ENCODE measurements around the gene MUC12. TPM values are rescaled to one million over a fixed set of nuclear protein-coding genes. Genes with fewer than 3 reads are reported as not detected.

The MUC12 gene
- total RNA-seq, 1 donor from 2014 or later: not detected

- Histone ChIP-seq H3K4me1 (ENCODE audit: control insufficient read depth in 3 of 3, insufficient read depth in 3 of 3, low read length in 3 of 3) (no peaks in the 10 kb centered on the region), H3K9ac (ENCODE audit: low read depth in 1 of 3, low read length in 3 of 3) (no peak overlapping the region), H3K36me3 (ENCODE audit: control insufficient read depth in 3 of 3, insufficient read depth in 3 of 3, low read length in 3 of 3) (no peaks in the 10 kb centered on the region), H3K4me3 (ENCODE audit: low read length in 3 of 3) (no peak overlapping the region), H3K27ac (ENCODE audit: low read depth, low read length) (no peak overlapping the region), H3K9me3 (ENCODE audit: control insufficient read depth in 3 of 3, low read length in 3 of 3) (peaks cover 0 to 13% (median 6%) of the 10 kb centered on the region in 3 donors), H3K27me3 (ENCODE audit: control insufficient read depth in 3 of 3, insufficient read depth in 3 of 3, low read length in 3 of 3) (peaks cover 27 to 56% (median 33%) of the 10 kb centered on the region in 3 donors)
Measured at GRCh38 chr7:100957832-100958421, 11.4 kb upstream of the MUC12 start.

- Histone ChIP-seq H3K4me1 (ENCODE audit: control insufficient read depth in 3 of 3, insufficient read depth in 3 of 3, low read length in 3 of 3) (no peaks in the 10 kb centered on the region), H3K36me3 (ENCODE audit: control insufficient read depth in 3 of 3, insufficient read depth in 3 of 3, low read length in 3 of 3) (no peaks in the 10 kb centered on the region), H3K9ac (ENCODE audit: low read depth in 1 of 3, low read length in 3 of 3) (no peak overlapping the region), H3K27me3 (ENCODE audit: control insufficient read depth in 3 of 3, insufficient read depth in 3 of 3, low read length in 3 of 3) (peaks cover 43 to 71% (median 50%) of the 10 kb centered on the region in 3 donors), H3K9me3 (ENCODE audit: control insufficient read depth in 3 of 3, low read length in 3 of 3) (peaks cover 0 to 13% (median 6%) of the 10 kb centered on the region in 3 donors), H3K27ac (ENCODE audit: low read depth, low read length) (no peak overlapping the region), H3K4me3 (ENCODE audit: low read length in 3 of 3) (no peak overlapping the region)
Measured at GRCh38 chr7:100959894-100960293, 9.5 kb upstream of the MUC12 start.

GRCh38 chr7:100962537-100962936, 6.8 kb upstream of the MUC12 start:
- no peak overlapping the region for H3K4me3 ChIP-seq (ENCODE audit: low read length in 3 of 3)
- no peak overlapping the region for H3K9ac ChIP-seq (ENCODE audit: low read depth in 1 of 3, low read length in 3 of 3)
- peaks cover 62 to 86% (median 75%) of the 10 kb centered on the region in 3 donors for H3K27me3 ChIP-seq (ENCODE audit: control insufficient read depth in 3 of 3, insufficient read depth in 3 of 3, low read length in 3 of 3)
- H3K36me3 ChIP-seq (ENCODE audit: control insufficient read depth in 3 of 3, insufficient read depth in 3 of 3, low read length in 3 of 3): no peaks in the 10 kb centered on the region
- no peak overlapping the region for H3K27ac ChIP-seq (ENCODE audit: low read depth, low read length)
- peaks cover 2 to 15% (median 13%) of the 10 kb centered on the region in 3 donors for H3K4me1 ChIP-seq (ENCODE audit: control insufficient read depth in 3 of 3, insufficient read depth in 3 of 3, low read length in 3 of 3)
- peaks cover 0 to 9% (median 6%) of the 10 kb centered on the region in 3 donors for H3K9me3 ChIP-seq (ENCODE audit: control insufficient read depth in 3 of 3, low read length in 3 of 3)

GRCh38 chr7:100963386-100963785, 6.0 kb upstream of the MUC12 start:
- Histone ChIP-seq H3K4me3 (ENCODE audit: low read length in 3 of 3) (no peak overlapping the region), H3K9ac (ENCODE audit: low read depth in 1 of 3, low read length in 3 of 3) (no peak overlapping the region), H3K36me3 (ENCODE audit: control insufficient read depth in 3 of 3, insufficient read depth in 3 of 3, low read length in 3 of 3) (no peaks in the 10 kb centered on the region), H3K9me3 (ENCODE audit: control insufficient read depth in 3 of 3, low read length in 3 of 3) (peaks cover 0 to under 1% (median 0%) of the 10 kb centered on the region in 3 donors), H3K27ac (ENCODE audit: low read depth, low read length) (no peak overlapping the region), H3K27me3 (ENCODE audit: control insufficient read depth in 3 of 3, insufficient read depth in 3 of 3, low read length in 3 of 3) (peaks cover 67 to 85% (median 80%) of the 10 kb centered on the region in 3 donors), H3K4me1 (ENCODE audit: control insufficient read depth in 3 of 3, insufficient read depth in 3 of 3, low read length in 3 of 3) (peaks cover 2 to 15% (median 13%) of the 10 kb centered on the region in 3 donors)

- no peak overlapping the region for H3K9ac ChIP-seq (ENCODE audit: low read depth in 1 of 3, low read length in 3 of 3)
- H3K36me3 ChIP-seq (ENCODE audit: control insufficient read depth in 3 of 3, insufficient read depth in 3 of 3, low read length in 3 of 3): no peaks in the 10 kb centered on the region
- H3K27ac ChIP-seq (ENCODE audit: low read depth, low read length): no peak overlapping the region
- peaks cover 69 to 85% (median 80%) of the 10 kb centered on the region in 3 donors for H3K27me3 ChIP-seq (ENCODE audit: control insufficient read depth in 3 of 3, insufficient read depth in 3 of 3, low read length in 3 of 3)
- no peak overlapping the region for H3K4me3 ChIP-seq (ENCODE audit: low read length in 3 of 3)
- peaks cover 2 to 15% (median 13%) of the 10 kb centered on the region in 3 donors for H3K4me1 ChIP-seq (ENCODE audit: control insufficient read depth in 3 of 3, insufficient read depth in 3 of 3, low read length in 3 of 3)
- H3K9me3 ChIP-seq (ENCODE audit: control insufficient read depth in 3 of 3, low read length in 3 of 3): no peaks in the 10 kb centered on the region
Measured at GRCh38 chr7:100963874-100964273, 5.5 kb upstream of the MUC12 start.

GRCh38 chr7:100964630-100965029, 4.7 kb upstream of the MUC12 start:
- H3K27ac ChIP-seq (ENCODE audit: low read depth, low read length): no peak overlapping the region
- no peaks in the 10 kb centered on the region for H3K36me3 ChIP-seq (ENCODE audit: control insufficient read depth in 3 of 3, insufficient read depth in 3 of 3, low read length in 3 of 3)
- H3K27me3 ChIP-seq (ENCODE audit: control insufficient read depth in 3 of 3, insufficient read depth in 3 of 3, low read length in 3 of 3): peaks cover 73 to 85% (median 81%) of the 10 kb centered on the region in 3 donors
- no peak overlapping the region for H3K9ac ChIP-seq (ENCODE audit: low read depth in 1 of 3, low read length in 3 of 3)
- no peak overlapping the region for H3K4me3 ChIP-seq (ENCODE audit: low read length in 3 of 3)
- H3K4me1 ChIP-seq (ENCODE audit: control insufficient read depth in 3 of 3, insufficient read depth in 3 of 3, low read length in 3 of 3): peaks cover 2 to 15% (median 13%) of the 10 kb centered on the region in 3 donors
- no peaks in the 10 kb centered on the region for H3K9me3 ChIP-seq (ENCODE audit: control insufficient read depth in 3 of 3, low read length in 3 of 3)

GRCh38 chr7:100965045-100965722, 4.2 kb upstream of the MUC12 start:
- Histone ChIP-seq H3K36me3 (ENCODE audit: control insufficient read depth in 3 of 3, insufficient read depth in 3 of 3, low read length in 3 of 3) (no peaks in the 10 kb centered on the region), H3K27ac (ENCODE audit: low read depth, low read length) (no peak overlapping the region), H3K9me3 (ENCODE audit: control insufficient read depth in 3 of 3, low read length in 3 of 3) (no peaks in the 10 kb centered on the region), H3K4me1 (ENCODE audit: control insufficient read depth in 3 of 3, insufficient read depth in 3 of 3, low read length in 3 of 3) (peaks cover 2 to 15% (median 13%) of the 10 kb centered on the region in 3 donors), H3K27me3 (ENCODE audit: control insufficient read depth in 3 of 3, insufficient read depth in 3 of 3, low read length in 3 of 3) (peaks cover 77 to 85% (median 79%) of the 10 kb centered on the region in 3 donors), H3K9ac (ENCODE audit: low read depth in 1 of 3, low read length in 3 of 3) (peak overlapping the region in 1 of 3 donors; percentile 8), H3K4me3 (ENCODE audit: low read length in 3 of 3) (peak overlapping the region in 2 of 3 donors; percentile 29 to 36)

GRCh38 chr7:100965723-100966541, 3.4 kb upstream of the MUC12 start:
- no peak overlapping the region for H3K27ac ChIP-seq (ENCODE audit: low read depth, low read length)
- H3K27me3 ChIP-seq (ENCODE audit: control insufficient read depth in 3 of 3, insufficient read depth in 3 of 3, low read length in 3 of 3): peaks cover 69 to 77% (median 71%) of the 10 kb centered on the region in 3 donors
- H3K4me3 ChIP-seq (ENCODE audit: low read length in 3 of 3): peak overlapping the region; percentile 28 to 36 (median 29)
- no peaks in the 10 kb centered on the region for H3K9me3 ChIP-seq (ENCODE audit: control insufficient read depth in 3 of 3, low read length in 3 of 3)
- H3K9ac ChIP-seq (ENCODE audit: low read depth in 1 of 3, low read length in 3 of 3): peak overlapping the region in 1 of 3 donors; percentile 8
- no peaks in the 10 kb centered on the region for H3K36me3 ChIP-seq (ENCODE audit: control insufficient read depth in 3 of 3, insufficient read depth in 3 of 3, low read length in 3 of 3)
- H3K4me1 ChIP-seq (ENCODE audit: control insufficient read depth in 3 of 3, insufficient read depth in 3 of 3, low read length in 3 of 3): peaks cover 2 to 15% (median 13%) of the 10 kb centered on the region in 3 donors

- Histone ChIP-seq H3K36me3 (ENCODE audit: control insufficient read depth in 3 of 3, insufficient read depth in 3 of 3, low read length in 3 of 3) (no peaks in the 10 kb centered on the region), H3K27me3 (ENCODE audit: control insufficient read depth in 3 of 3, insufficient read depth in 3 of 3, low read length in 3 of 3) (peaks cover 68 to 78% (median 70%) of the 10 kb centered on the region in 3 donors), H3K4me3 (ENCODE audit: low read length in 3 of 3) (no peak overlapping the region), H3K27ac (ENCODE audit: low read depth, low read length) (no peak overlapping the region), H3K4me1 (ENCODE audit: control insufficient read depth in 3 of 3, insufficient read depth in 3 of 3, low read length in 3 of 3) (peaks cover 2 to 15% (median 13%) of the 10 kb centered on the region in 3 donors), H3K9ac (ENCODE audit: low read depth in 1 of 3, low read length in 3 of 3) (peak overlapping the region in 1 of 3 donors; percentile 45), H3K9me3 (ENCODE audit: control insufficient read depth in 3 of 3, low read length in 3 of 3) (no peaks in the 10 kb centered on the region)
Measured at GRCh38 chr7:100966542-100967291, 2.6 kb upstream of the MUC12 start.

All from skeletal muscle tissue (tissue), 4 donors.